ENCODE measurements around the gene ANKRD27. TPM values are rescaled to one million over a fixed set of nuclear protein-coding genes. Genes with fewer than 3 reads are reported as not detected.

Gene ANKRD27
- total and polyA plus RNA-seq, 11 donors: 5.8 to 47.5 (median 17.9) TPM

DNA sequence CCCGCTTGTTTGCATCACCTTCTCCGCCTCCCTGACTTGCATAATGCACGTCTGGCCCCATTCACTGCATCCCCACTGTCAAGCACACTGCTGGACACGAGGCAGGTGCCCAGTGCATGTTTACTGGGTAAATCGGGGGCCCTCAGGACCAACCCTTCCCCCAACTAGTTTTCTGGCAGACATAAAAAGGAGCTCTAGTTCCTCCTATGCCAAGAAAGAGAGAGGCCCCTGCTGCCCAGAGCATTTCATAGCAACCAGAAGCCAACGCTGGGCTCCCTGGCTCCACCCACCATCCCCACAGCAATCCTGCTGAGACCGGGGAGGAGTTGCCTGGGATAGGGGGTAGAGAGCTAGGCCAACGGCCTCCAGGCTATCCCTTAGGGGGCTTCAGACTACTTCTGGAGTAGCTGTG is 23.2 kb downstream of the ANKRD27 start:
- peak; percentile 69 to 82 (median 77) for ATAC-seq
- Histone ChIP-seq H3K4me3 (no peak overlapping the region), H3K27me3 (no peaks in the 10 kb centered on the region), H3K27ac (peak overlapping the region in 11 of 12 donors; percentile 35 to 83 (median 64)), H3K9me3 (no peaks in the 10 kb centered on the region), H3K36me3 (peaks cover 0 to 71% (median 36%) of the 10 kb centered on the region in 9 donors), H3K4me1 (peaks cover 0 to 40% (median 17%) of the 10 kb centered on the region in 12 donors)
- DNase-seq: peak in 4 of 5 donors; percentile 36 to 75 (median 49)
- no peak for TF ChIP-seq POLR2A (IDR thresholded peaks at IDR 0.05)
- TF ChIP-seq, protein P1, sequence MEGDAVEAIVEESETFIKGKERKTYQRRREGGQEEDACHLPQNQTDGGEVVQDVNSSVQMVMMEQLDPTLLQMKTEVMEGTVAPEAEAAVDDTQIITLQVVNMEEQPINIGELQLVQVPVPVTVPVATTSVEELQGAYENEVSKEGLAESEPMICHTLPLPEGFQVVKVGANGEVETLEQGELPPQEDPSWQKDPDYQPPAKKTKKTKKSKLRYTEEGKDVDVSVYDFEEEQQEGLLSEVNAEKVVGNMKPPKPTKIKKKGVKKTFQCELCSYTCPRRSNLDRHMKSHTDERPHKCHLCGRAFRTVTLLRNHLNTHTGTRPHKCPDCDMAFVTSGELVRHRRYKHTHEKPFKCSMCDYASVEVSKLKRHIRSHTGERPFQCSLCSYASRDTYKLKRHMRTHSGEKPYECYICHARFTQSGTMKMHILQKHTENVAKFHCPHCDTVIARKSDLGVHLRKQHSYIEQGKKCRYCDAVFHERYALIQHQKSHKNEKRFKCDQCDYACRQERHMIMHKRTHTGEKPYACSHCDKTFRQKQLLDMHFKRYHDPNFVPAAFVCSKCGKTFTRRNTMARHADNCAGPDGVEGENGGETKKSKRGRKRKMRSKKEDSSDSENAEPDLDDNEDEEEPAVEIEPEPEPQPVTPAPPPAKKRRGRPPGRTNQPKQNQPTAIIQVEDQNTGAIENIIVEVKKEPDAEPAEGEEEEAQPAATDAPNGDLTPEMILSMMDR (IDR thresholded peaks at IDR 0.05): peak in 2 of 12 donors; percentile 13 to 17
- intact Hi-C loops (cut with DNase I): no loop called here
- 49 to 58% (median 56%) methylated on average over 8 of the region's 8 CpGs for WGBS, 4 donors

DNA sequence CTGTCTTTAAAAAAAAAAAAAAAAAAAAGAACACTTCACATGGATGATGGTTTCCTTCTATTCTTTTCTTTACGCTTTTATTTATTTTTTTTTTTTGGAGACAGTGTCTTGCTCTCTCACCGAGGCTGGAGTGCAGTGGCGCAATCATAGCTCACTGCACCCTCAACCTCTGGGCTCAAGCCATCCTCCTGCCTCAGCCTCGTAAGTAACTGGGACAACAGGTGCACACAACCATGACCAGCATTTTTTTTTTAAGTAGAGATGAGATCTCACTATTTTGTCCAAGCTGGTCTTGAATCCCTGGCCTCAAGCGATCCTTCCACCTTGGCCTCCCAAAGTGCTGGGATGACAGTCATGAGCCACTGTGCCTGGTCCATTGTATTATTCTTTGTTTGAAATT is 24.3 kb downstream of the ANKRD27 start:
- no peak for ATAC-seq
- 84 to 89% (median 87%) methylated on average over 5 of the region's 5 CpGs for WGBS, 4 donors
- H3K4me1 ChIP-seq: peaks cover 0 to 40% (median 17%) of the 10 kb centered on the region in 12 donors
- DNase-seq: no peak
- intact Hi-C loops (cut with DNase I): no loop called here
- H3K4me3 ChIP-seq: no peak overlapping the region
- no peak for TF ChIP-seq POLR2A (IDR thresholded peaks at IDR 0.05)
- TF ChIP-seq, protein P1 (IDR thresholded peaks at IDR 0.05): no peak
- H3K9me3 ChIP-seq: no peaks in the 10 kb centered on the region
- H3K27me3 ChIP-seq: no peaks in the 10 kb centered on the region
- peaks cover 0 to 70% (median 42%) of the 10 kb centered on the region in 9 donors for H3K36me3 ChIP-seq
- peak overlapping the region in 3 of 12 donors; percentile 52 to 83 (median 67) for H3K27ac ChIP-seq

DNA sequence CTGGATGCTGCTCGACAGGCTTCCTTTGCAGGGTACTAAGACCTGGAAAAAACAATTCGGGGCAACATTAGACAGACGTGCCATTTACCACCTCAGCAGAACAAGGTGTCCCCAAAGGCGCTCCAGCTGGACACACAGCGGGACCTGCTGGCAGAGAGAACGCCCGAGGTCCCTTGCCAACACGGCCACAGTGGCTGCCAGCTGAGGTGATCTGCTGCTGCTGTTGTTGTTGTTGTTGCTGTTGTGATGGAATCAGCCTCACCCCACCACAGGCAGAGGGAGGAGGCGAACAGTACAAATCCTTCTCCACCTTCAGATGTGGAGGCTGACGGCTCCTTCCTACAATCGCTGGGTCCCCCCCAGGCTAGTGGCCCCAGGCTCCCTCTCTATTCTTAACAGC is 25.2 kb downstream of the ANKRD27 start:
- H3K9me3 ChIP-seq: no peaks in the 10 kb centered on the region
- peak overlapping the region in 11 of 12 donors; percentile 18 to 88 (median 71) for H3K27ac ChIP-seq
- DNase-seq (peak; percentile 33 to 89 (median 79)), ATAC-seq (peak; percentile 82 to 88 (median 86))
- 55 to 81% (median 66%) methylated on average over 10 to 11 of the region's 11 CpGs for WGBS, 4 donors
- peaks cover 0 to 64% (median 34%) of the 10 kb centered on the region in 9 donors for H3K36me3 ChIP-seq
- H3K27me3 ChIP-seq: no peaks in the 10 kb centered on the region
- H3K4me3 ChIP-seq: peak overlapping the region in 1 of 12 donors; percentile 20
- TF ChIP-seq POLR2A (IDR thresholded peaks at IDR 0.05): no peak
- TF ChIP-seq, protein P1 (IDR thresholded peaks at IDR 0.05): no peak
- H3K4me1 ChIP-seq: peaks cover 0 to 40% (median 17%) of the 10 kb centered on the region in 12 donors
- intact Hi-C loops (cut with DNase I): no loop called here

DNA sequence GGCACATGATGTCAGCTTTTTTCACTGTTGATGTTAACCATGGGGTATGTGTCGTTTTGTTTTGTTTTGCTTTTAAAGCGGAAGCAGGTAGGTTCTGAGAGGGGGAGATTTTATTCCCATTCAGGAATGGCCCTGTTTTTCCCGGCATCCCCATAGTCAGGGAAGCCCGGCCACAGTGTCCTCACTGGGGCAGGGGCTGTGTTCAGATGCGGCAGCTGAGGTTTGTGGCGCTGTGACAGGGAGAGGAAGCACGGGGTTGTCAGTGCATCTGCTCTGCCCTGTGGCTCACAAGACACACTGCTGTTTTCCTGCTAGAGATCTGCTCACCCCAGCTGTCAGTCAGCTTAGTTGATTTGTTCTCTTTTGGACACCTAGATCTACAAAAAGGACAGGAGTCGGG is 27.6 kb downstream of the ANKRD27 start:
- intact Hi-C loops (cut with DNase I): no loop called here

More for the DNA sequence above, 27.6 kb downstream of the ANKRD27 start:
- peaks cover 0 to 26% (median 9%) of the 10 kb centered on the region in 12 donors for H3K4me1 ChIP-seq
- no peaks in the 10 kb centered on the region for H3K9me3 ChIP-seq
- 82 to 88% (median 84%) methylated on average over 8 of the region's 8 CpGs for WGBS, 4 donors
- no peak overlapping the region for H3K4me3 ChIP-seq
- H3K27me3 ChIP-seq: no peaks in the 10 kb centered on the region
- DNase-seq (no peak), ATAC-seq (no peak)
- H3K36me3 ChIP-seq: peaks cover 2 to 75% (median 58%) of the 10 kb centered on the region in 9 donors
- no peak overlapping the region for H3K27ac ChIP-seq
- TF ChIP-seq, protein P1 (IDR thresholded peaks at IDR 0.05): no peak
- no peak for TF ChIP-seq POLR2A (IDR thresholded peaks at IDR 0.05)

All from heart left ventricle (tissue), 16 donors.